Activated CD8-positive, alpha-beta memory T cell treated with anti-CD3 and anti-CD28 coated beads for 36 hours (primary cell): Measurements from ENCODE around the gene CPNE6. TPM values are rescaled to one million over a fixed set of nuclear protein-coding genes. Genes with fewer than 3 reads are reported as not detected.

Experiments used
- CTCF ChIA-PET: fragments of 350-600 bp; sonication (Branson Sonifier 250); formaldehyde crosslinking; loops from one replicate; lab custom pipeline; 2021; ENCODE audit warnings: antibody characterized with exemption; lab: Charles Lee
- POLR2A ChIA-PET: fragments of 350-600 bp; sonication (Branson Sonifier 250); formaldehyde crosslinking; loops from one replicate; lab custom pipeline; 2021; ENCODE audit warnings: antibody characterized with exemption; lab: Charles Lee
- total RNA-seq, 2 experiments: library from RNA; stranded (reverse); gene quantifications; one replicate each; pipeline ENCODE4 v1.2.3, GENCODE V29; 2021

CPNE6 gene
- total RNA-seq, 2 experiments from 2014 or later: not detected

DNA sequence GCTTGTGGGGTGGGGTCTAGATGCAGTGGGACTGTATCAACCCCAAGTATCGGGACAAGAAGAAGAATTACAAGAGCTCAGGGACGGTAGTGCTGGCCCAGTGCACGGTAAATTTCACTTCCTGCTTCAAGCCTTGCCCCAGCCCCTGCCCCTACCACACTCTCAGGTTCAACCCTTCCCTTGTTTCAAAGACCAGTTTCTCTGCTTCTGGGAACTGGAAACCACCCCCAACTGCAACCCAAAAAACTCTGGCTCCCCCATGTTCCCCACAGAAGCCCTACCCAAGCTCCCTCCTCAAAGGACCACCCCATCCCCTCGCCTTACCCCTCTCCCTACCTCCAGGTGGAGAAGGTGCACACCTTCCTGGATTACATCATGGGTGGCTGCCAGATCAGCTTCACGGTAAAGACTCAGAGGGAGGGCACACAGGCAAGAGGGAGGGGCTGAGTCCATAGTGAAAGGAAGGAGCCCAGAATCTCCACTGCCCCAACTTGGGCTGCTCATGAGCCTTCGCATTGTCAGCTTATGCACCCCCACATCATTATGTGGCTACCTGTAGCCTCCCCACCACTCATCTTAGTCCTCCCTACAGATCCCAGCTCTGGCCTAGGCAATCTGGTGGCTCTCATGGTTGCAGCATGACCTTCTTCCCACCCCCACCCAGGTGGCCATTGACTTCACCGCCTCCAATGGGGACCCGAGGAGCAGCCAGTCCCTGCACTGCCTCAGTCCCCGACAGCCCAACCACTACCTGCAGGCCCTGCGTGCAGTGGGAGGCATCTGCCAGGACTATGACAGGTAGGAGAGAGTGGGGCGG, 4.3 kb downstream of the CPNE6 start:
- ChIA-PET CTCF (interaction anchor here (1.1 to 2.3 kb wide), 3 partner anchors 15 to 33 kb away, joined by 3 to 7 read pairs (median 5); partner anchors contain the start of gene CARMIL3), POLR2A (no interaction called here)

GRCh38 chr14:24076302-24076601, 4.9 kb downstream of the CPNE6 start:
- ChIA-PET CTCF (interaction anchor here (2.1 to 2.3 kb wide), 2 partner anchors 14 to 33 kb away, joined by 5 to 7 read pairs; no protein-coding TSS in a partner anchor), POLR2A (no interaction called here)

DNA sequence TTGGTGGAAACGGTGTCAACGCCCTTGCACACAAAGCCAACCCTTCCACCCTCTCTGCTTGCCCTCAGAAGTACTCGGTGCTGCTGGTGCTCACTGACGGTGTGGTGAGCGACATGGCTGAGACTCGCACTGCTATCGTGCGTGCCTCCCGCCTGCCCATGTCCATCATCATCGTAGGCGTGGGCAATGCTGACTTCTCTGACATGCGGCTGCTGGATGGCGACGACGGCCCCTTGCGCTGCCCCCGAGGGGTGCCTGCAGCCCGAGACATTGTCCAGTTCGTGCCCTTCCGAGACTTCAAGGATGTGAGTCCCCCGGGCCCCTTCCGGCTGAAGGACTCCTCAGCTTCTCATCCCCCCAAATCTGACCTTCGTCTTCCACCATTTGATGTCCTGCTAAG, 5.7 kb downstream of the CPNE6 start:
- POLR2A ChIA-PET: no interaction called here
- CTCF ChIA-PET: interaction anchor here (2.1 to 2.3 kb wide), 2 partner anchors 13 to 32 kb away, joined by 5 to 7 read pairs; no protein-coding TSS in a partner anchor

DNA sequence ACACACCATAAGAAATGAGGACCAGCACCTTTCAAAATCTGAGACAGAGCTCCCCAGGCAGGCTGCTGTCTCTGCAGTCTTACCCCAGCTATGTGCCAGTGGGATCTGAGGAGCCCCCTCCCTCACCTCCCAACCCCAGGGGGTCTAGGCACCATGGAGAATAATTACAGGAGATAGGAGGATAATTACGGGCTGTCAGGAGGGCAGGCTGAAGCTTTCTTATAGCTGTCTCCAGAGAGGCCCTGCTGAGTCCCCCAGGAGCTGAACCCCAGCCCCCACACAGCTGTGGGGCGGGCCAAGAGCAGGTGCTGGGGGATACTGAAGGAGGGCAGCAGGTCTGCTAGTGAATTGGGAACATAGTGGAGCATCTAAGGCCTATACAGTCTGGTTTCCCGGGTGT, 6.8 kb downstream of the CPNE6 start:
- ChIA-PET CTCF (no interaction called here), POLR2A (no interaction called here)

DNA sequence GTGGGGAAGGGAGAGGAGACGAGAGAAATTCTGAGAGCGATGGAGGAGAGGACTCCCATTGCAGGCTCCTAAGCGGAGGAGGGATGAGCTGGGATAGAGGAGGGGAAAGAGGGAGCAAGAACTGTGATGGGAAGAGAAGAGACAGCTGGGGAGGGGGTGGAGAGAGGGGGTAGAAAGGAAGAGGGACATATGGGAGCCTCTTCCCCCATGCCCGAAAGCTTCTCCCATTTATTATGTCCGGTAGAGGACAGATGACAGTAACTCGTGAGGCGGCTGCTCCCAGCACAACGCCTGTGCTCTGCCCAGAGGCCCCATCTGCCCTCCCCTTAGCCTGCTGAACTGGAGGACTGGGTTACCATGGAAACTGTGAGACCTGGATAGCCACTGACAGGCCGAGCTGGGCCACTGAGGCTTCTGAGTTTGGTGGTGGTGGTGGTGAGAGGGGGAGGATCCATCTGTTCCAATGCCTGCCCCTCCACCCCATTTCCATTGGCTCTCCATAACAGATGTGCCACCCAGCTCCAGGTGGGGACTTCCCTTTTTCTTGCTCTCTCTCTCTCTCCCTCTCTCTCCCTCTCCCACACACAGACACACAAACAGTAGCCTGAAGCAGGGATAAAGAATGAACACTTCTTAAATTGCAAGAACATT, 8.3 kb downstream of the CPNE6 start:
- POLR2A ChIA-PET: interaction anchor here (1.3 kb wide), 1 partner anchor 8 kb away, joined by 4 read pairs; the partner anchor contains the start of gene CPNE6
- CTCF ChIA-PET: interaction anchor here (1.4 to 4.7 kb wide), 3 partner anchors 12 to 228 kb away, joined by 3 to 48 read pairs (median 23); partner anchors contain the start of genes CIDEB and PCK2

DNA sequence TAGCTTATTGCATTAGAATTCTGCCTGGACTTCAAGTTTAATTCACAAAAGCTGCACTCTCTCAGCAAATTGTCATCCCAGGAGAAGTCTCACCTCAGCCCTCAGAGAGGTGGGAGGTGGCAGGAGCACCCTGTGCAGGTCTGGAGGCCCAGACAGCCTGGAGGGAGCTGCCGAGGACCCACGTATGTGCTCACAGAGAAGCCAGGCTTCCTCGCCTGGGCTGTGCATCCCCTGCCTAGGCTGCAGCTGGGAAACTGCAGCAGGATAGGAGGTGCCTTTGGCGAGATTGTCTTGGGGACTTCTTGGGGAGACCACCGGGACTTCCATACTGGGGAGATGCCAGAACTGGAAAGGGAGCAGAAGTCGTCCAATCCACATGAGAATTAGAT, 8.8 kb downstream of the CPNE6 start:
- ChIA-PET POLR2A (interaction anchor here (1.3 to 2.2 kb wide), 5 partner anchors 9 to 34 kb away, joined by 3 to 10 read pairs (median 4); partner anchors contain the start of genes CPNE6, DCAF11, NRL and PCK2), CTCF (interaction anchor here (0.7 to 4.7 kb wide), 6 partner anchors 12 to 228 kb away, joined by 3 to 48 read pairs (median 8); partner anchors contain the start of genes CARMIL3, CIDEB and PCK2)

GRCh38 chr14:24080888-24081738, 9.8 kb downstream of the CPNE6 start:
- ChIA-PET CTCF (interaction anchor here (0.7 to 4.7 kb wide), 9 partner anchors 11 to 227 kb away, joined by 3 to 48 read pairs (median 5); partner anchors contain the start of genes CARMIL3, CIDEB and PCK2), POLR2A (interaction anchor here (0.6 to 2.2 kb wide), 9 partner anchors 9 to 45 kb away, joined by 3 to 17 read pairs (median 4); partner anchors contain the start of genes CARMIL3, CPNE6, DCAF11 and NRL)

- POLR2A ChIA-PET: interaction anchor here (1.3 to 2.2 kb wide), 6 partner anchors 8 to 46 kb away, joined by 3 to 10 read pairs (median 4); partner anchors contain the start of genes CARMIL3, DCAF11, NRL and PCK2
- CTCF ChIA-PET: interaction anchor here (0.5 to 4.7 kb wide), 7 partner anchors 10 to 30 kb away, joined by 3 to 48 read pairs (median 5); partner anchors contain the start of genes CARMIL3 and PCK2
Observed at GRCh38 chr14:24081739-24082211, 10.4 kb downstream of the CPNE6 start.

- ChIA-PET POLR2A (interaction anchor here (1.3 to 1.4 kb wide), 2 partner anchors 12 to 31 kb away, joined by 4 to 5 read pairs; partner anchors contain the start of genes CARMIL3 and PCK2), CTCF (interaction anchor here (0.5 to 4.7 kb wide), 5 partner anchors 9 to 31 kb away, joined by 4 to 48 read pairs (median 8); partner anchors contain the start of genes CARMIL3 and PCK2)
Observed at GRCh38 chr14:24082411-24083080, 11.2 kb downstream of the CPNE6 start.

- POLR2A ChIA-PET: no interaction called here
- CTCF ChIA-PET: interaction anchor here (4.7 kb wide), 1 partner anchor 8 kb away, joined by 48 read pairs; the partner anchor contains the start of gene PCK2
Observed at GRCh38 chr14:24083462-24083861, 12.1 kb downstream of the CPNE6 start.

- ChIA-PET POLR2A (interaction anchor here (0.8 kb wide), 1 partner anchor 9 kb away, joined by 3 read pairs; the partner anchor contains the start of gene PCK2), CTCF (interaction anchor here (1.4 to 1.9 kb wide), 3 partner anchors 10 to 22 kb away, joined by 3 to 7 read pairs (median 6); partner anchors contain the start of gene PCK2)
Observed at GRCh38 chr14:24084440-24084839, 13.1 kb downstream of the CPNE6 start.

DNA sequence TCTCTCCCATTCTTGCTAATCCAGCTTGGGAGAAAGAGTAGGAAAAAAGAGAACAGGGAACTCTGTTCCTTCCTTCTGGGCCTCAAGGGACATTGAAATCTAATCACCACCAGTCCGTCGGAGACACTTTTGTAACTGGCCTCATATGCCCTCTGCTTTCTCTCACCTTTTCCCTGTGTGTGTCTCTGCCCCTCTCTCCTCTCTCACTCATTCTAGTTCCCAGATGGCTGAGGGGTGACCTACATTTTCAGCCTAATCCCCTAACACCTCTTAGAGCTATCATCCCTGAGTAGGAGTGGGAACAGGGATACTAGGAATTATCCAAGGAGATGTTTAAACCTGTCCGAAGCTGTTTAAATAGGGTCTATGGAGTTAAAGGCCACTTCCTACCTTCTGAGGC, 13.9 kb downstream of the CPNE6 start:
- POLR2A ChIA-PET: interaction anchor here (0.8 kb wide), 1 partner anchor 9 kb away, joined by 3 read pairs; the partner anchor contains the start of gene PCK2
- CTCF ChIA-PET: interaction anchor here (1.4 to 1.9 kb wide), 3 partner anchors 9 to 22 kb away, joined by 3 to 7 read pairs (median 6); partner anchors contain the start of gene PCK2

DNA sequence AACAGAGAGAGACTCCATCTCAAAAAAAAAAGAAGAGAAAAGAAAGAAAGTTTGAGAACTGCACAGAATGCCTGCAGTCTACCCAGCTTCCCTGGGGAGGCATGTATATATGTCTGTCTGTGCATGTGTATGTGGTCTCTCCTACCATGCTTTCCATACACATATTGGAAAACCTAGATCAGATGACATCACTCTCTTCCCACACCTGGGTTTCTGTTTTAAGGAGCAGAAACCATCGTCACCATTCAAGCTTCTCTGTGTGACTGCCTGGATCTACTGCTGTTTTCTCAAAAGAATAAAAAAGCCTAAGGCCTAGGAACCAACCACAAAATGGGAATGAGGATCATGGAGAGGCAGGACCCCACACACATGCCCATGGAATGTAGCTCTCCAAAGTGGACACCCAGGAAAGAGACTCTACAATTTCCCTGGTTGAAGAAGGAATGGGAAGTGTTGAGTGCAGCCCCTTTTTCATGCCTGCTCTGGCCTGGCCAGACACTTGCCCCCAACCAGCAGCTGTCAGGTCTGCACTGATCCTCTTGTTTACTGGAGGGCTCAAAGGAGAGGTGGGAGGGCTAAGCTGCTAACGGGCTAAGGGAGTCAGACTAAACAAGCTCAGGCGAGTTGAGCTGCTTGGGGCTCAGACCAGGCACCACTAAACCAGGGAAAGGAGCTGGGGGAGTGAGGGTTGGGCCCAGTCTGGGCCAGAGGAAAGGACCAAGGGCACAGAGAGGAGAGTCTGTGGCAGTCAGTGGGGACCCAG, 15.0 kb downstream of the CPNE6 start:
- CTCF ChIA-PET: interaction anchor here (1.1 to 1.9 kb wide), 3 partner anchors 8 to 28 kb away, joined by 6 to 7 read pairs (median 6); partner anchors contain the start of gene PCK2
- POLR2A ChIA-PET: no interaction called here

GRCh38 chr14:24087004-24087403, 15.6 kb downstream of the CPNE6 start:
- POLR2A ChIA-PET: no interaction called here
- CTCF ChIA-PET: interaction anchor here (1.1 kb wide), 1 partner anchor 29 kb away, joined by 6 read pairs; no protein-coding TSS in a partner anchor

GRCh38 chr14:24088095-24088494, 16.7 kb downstream of the CPNE6 start:
- ChIA-PET CTCF (interaction anchor here (8.8 kb wide), 1 partner anchor 32 kb away, joined by 102 read pairs; no protein-coding TSS in a partner anchor), POLR2A (no interaction called here)

GRCh38 chr14:24089890-24090289, 18.5 kb downstream of the CPNE6 start:
- POLR2A ChIA-PET: interaction anchor here (0.8 kb wide), 1 partner anchor 9 kb away, joined by 3 read pairs; no protein-coding TSS in a partner anchor
- CTCF ChIA-PET: interaction anchor here (0.5 to 8.8 kb wide), 15 partner anchors 9 to 75 kb away, joined by 3 to 102 read pairs (median 5); partner anchors contain the start of genes CARMIL3 and IRF9
